ENCODE results near the gene OR1S2. TPM values are rescaled to one million over a fixed set of nuclear protein-coding genes. Genes with fewer than 3 reads are reported as not detected.

The OR1S2 gene
- total and polyA plus RNA-seq, 2 experiments from 2014 or later, result not detected

DNA sequence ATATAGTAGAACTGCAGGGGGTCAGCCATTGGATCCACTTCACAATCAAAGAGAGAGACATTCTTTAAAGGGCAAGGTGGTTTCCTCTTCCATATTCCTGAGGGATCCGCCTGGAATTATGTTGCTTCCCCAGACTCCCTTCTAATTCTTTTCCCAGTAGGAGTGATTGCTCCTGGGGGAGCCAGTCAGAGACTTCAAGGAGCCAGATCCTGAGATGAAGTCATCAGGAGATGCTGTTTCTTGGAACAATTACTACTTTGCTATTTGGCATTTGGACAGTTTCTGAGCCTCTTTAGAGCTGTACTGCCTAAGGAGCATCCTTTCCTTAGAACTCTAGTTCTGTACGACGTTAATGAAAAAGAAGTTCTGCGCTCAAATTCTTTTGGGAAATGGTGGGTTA lies 17.0 kb downstream of the OR1S2 start:
- Histone ChIP-seq H3K36me3 (replicated peaks; ENCODE audit: insufficient read depth, low read depth) (no peaks in the 10 kb centered on the region), H3K9me2 (replicated peaks; ENCODE audit: insufficient read depth) (no peaks in the 10 kb centered on the region), H3K9me3 (ENCODE audit: low read depth) (no peaks in the 10 kb centered on the region), H3K4me1 (ENCODE audit: insufficient read depth) (peaks cover 8% of the 10 kb centered on the region), H3K27ac (no peak overlapping the region), H3K79me2 (no peaks in the 10 kb centered on the region), H3K4me2 (no peak overlapping the region), H4K20me1 (ENCODE audit: insufficient read depth, poor library complexity, severe bottlenecking) (no peaks in the 10 kb centered on the region), H3K4me3 (no peak overlapping the region), H2AFZ (no peak overlapping the region), H3K27me3 (no peaks in the 10 kb centered on the region)
- no peak for DNase-seq (ENCODE audit: low spot score)
- 94% methylated on average over 4 of the region's 4 CpGs for WGBS (ENCODE audit: low lambda C conversion rate, missing lambda C conversion rate)
- TF ChIP-seq CTCF (IDR thresholded peaks at IDR 0.05; ENCODE audit: poor library complexity) (no peak), EZH2phosphoT487 (IDR thresholded peaks at IDR 0.05; ENCODE audit: low read depth, severe bottlenecking, unreplicated experiment) (no peak), EZH2 (IDR thresholded peaks at IDR 0.05; ENCODE audit: borderline replicate concordance) (no peak)

- Histone ChIP-seq H3K9me3 (ENCODE audit: low read depth) (no peaks in the 10 kb centered on the region), H3K4me1 (ENCODE audit: insufficient read depth) (no peaks in the 10 kb centered on the region), H3K27ac (no peak overlapping the region), H2AFZ (no peak overlapping the region), H3K4me2 (no peak overlapping the region), H3K4me3 (no peak overlapping the region), H3K27me3 (no peaks in the 10 kb centered on the region), H3K79me2 (no peaks in the 10 kb centered on the region), H4K20me1 (ENCODE audit: insufficient read depth, poor library complexity, severe bottlenecking) (no peaks in the 10 kb centered on the region), H3K36me3 (replicated peaks; ENCODE audit: insufficient read depth, low read depth) (no peaks in the 10 kb centered on the region), H3K9me2 (replicated peaks; ENCODE audit: insufficient read depth) (no peaks in the 10 kb centered on the region)
- TF ChIP-seq CTCF (IDR thresholded peaks at IDR 0.05; ENCODE audit: poor library complexity) (no peak), EZH2phosphoT487 (IDR thresholded peaks at IDR 0.05; ENCODE audit: low read depth, severe bottlenecking, unreplicated experiment) (no peak), EZH2 (IDR thresholded peaks at IDR 0.05; ENCODE audit: borderline replicate concordance) (no peak)
- no peak for DNase-seq (ENCODE audit: low spot score)
- WGBS (ENCODE audit: low lambda C conversion rate, missing lambda C conversion rate), result 92% methylated on average over 7 of the region's 7 CpGs
Measured at GRCh38 chr11:58179648-58180047, 24.3 kb downstream of the OR1S2 start.

GRCh38 chr11:58178444-58178843 lies 25.5 kb downstream of the OR1S2 start:
- no peaks in the 10 kb centered on the region for H3K9me2 ChIP-seq (replicated peaks; ENCODE audit: insufficient read depth)
- H4K20me1 ChIP-seq (ENCODE audit: insufficient read depth, poor library complexity, severe bottlenecking), result no peaks in the 10 kb centered on the region
- H3K4me1 ChIP-seq (ENCODE audit: insufficient read depth), result no peaks in the 10 kb centered on the region
- H3K27ac ChIP-seq, result no peak overlapping the region
- TF ChIP-seq EZH2 (IDR thresholded peaks at IDR 0.05; ENCODE audit: borderline replicate concordance) (no peak), EZH2phosphoT487 (IDR thresholded peaks at IDR 0.05; ENCODE audit: low read depth, severe bottlenecking, unreplicated experiment) (no peak), CTCF (IDR thresholded peaks at IDR 0.05; ENCODE audit: poor library complexity) (no peak)
- DNase-seq (ENCODE audit: low spot score), result no peak
- no peak overlapping the region for H3K4me3 ChIP-seq
- H3K79me2 ChIP-seq, result no peaks in the 10 kb centered on the region
- no peaks in the 10 kb centered on the region for H3K27me3 ChIP-seq
- H3K36me3 ChIP-seq (replicated peaks; ENCODE audit: insufficient read depth, low read depth), result no peaks in the 10 kb centered on the region
- H2AFZ ChIP-seq, result no peak overlapping the region
- H3K4me2 ChIP-seq, result no peak overlapping the region
- no peaks in the 10 kb centered on the region for H3K9me3 ChIP-seq (ENCODE audit: low read depth)
- WGBS (ENCODE audit: low lambda C conversion rate, missing lambda C conversion rate), result 85% methylated on average over 6 of the region's 6 CpGs
